Ovary (tissue), 3 donors: ENCODE results near the gene FANCD2OS.

Source experiments
- CTCF ChIP-seq, 3 donors: fragments of 450-650 bp in 2 of 3; fragments of 200-600 bp in 1 of 3; IDR thresholded peaks; one replicate each; pipeline versions ENCODE4 v1.5.1 to v1.8.0; 2016 to 2022; ENCODE audit warnings: antibody characterized with exemption in 3 of 3, mild to moderate bottlenecking in 1 of 3
- EP300 ChIP-seq: sonication (generic); formaldehyde crosslinking; IDR thresholded peaks from one replicate; pipeline ENCODE4 v1.6.1; 2017; ENCODE audit warnings: antibody characterized with exemption
- POLR2A ChIP-seq: fragments of 450-650 bp; IDR thresholded peaks from one replicate; pipeline ENCODE4 v1.6.1; 2017; ENCODE audit warnings: antibody characterized with exemption, mild to moderate bottlenecking, moderate library complexity
- donor health status: DM: no; HTN: no; CAD: no.

- TF ChIP-seq CTCF (IDR thresholded peaks at IDR 0.05) = no peak
- TF ChIP-seq POLR2A = no peak
- no peak for TF ChIP-seq EP300
These were observed 22.3 kb downstream of the FANCD2OS start for GRCh38 chr3:10085738-10086137.
